Fibroblast of lung (primary cell): ENCODE measurements around the gene APOA5. TPM values are rescaled to one million over a fixed set of nuclear protein-coding genes. Genes with fewer than 3 reads are reported as not detected.

Experiments
- DNase-seq, 2 donors: peaks; one replicate each; pipeline versions ENCODE4 v3.0.0 to v3.0.0-alpha.2; 2010; ENCODE audit warnings: low read depth in 2 of 2
- H2AFZ ChIP-seq: 2 replicates; pipeline ENCODE4 v1.5.1; 2012; ENCODE audit warnings: low read length, control low read depth, inconsistent platforms
- H3K27ac ChIP-seq: 2 replicates; pipeline ENCODE4 v1.5.1; 2011; ENCODE audit warnings: low read length, control low read depth; ENCODE audit not compliant: insufficient read depth
- H3K27me3 ChIP-seq: 2 replicates; pipeline ENCODE4 v1.5.1; 2011; ENCODE audit warnings: mild to moderate bottlenecking, low read length; ENCODE audit not compliant: control insufficient read depth, insufficient read depth
- H3K36me3 ChIP-seq: 2 replicates; pipeline ENCODE4 v1.5.1; 2011; ENCODE audit warnings: low read length; ENCODE audit not compliant: control insufficient read depth, insufficient read depth
- H3K4me1 ChIP-seq: 2 replicates; pipeline ENCODE4 v1.5.1; 2011; ENCODE audit warnings: low read length; ENCODE audit not compliant: control insufficient read depth, insufficient read depth; ENCODE audit errors: extremely low read depth
- H3K4me2 ChIP-seq: 2 replicates; pipeline ENCODE4 v1.5.1; 2011; ENCODE audit warnings: low read length, control low read depth; ENCODE audit not compliant: insufficient read depth; ENCODE audit errors: extremely low read depth
- H3K4me3 ChIP-seq, 4 experiments: fragments of 200-600 bp in 1 of 4; sonication (generic) in 1 of 4; replicated peaks in 1 of 4; 2 replicates each; pipeline ENCODE4 v1.5.1; 2011 to 2016; ENCODE audit warnings: low read length in 4 of 4, low read depth in 3 of 4, mild to moderate bottlenecking in 3 of 4, control low read depth in 2 of 4, inconsistent platforms in 1 of 4, mixed read lengths in 1 of 4; ENCODE audit not compliant: insufficient read depth in 1 of 4; ENCODE audit errors: control extremely low read depth in 1 of 4
- H3K79me2 ChIP-seq: 2 replicates; pipeline ENCODE4 v1.5.1; 2012; ENCODE audit warnings: mild to moderate bottlenecking, low read length, inconsistent platforms; ENCODE audit not compliant: control insufficient read depth, insufficient read depth
- H3K9ac ChIP-seq: 2 replicates; pipeline ENCODE4 v1.5.1; 2011; ENCODE audit warnings: mild to moderate bottlenecking, low read length, control low read depth; ENCODE audit not compliant: insufficient read depth
- H3K9me3 ChIP-seq: 2 replicates; pipeline ENCODE4 v1.5.1; 2012; ENCODE audit warnings: low read depth, low read length; ENCODE audit not compliant: control insufficient read depth, insufficient read depth
- H4K20me1 ChIP-seq: 2 replicates; pipeline ENCODE4 v1.5.1; 2011; ENCODE audit warnings: low read length; ENCODE audit not compliant: control insufficient read depth, insufficient read depth; ENCODE audit errors: extremely low read depth
- CTCF ChIP-seq, 2 donors: IDR thresholded peaks in 1 of 2; conservative IDR thresholded peaks in 1 of 2; 1 replicate in 1 of 2; 2 replicates in 1 of 2; pipeline ENCODE4 v1.5.1; 2011 to 2012; ENCODE audit warnings: low read length in 2 of 2, control low read depth in 1 of 2, inconsistent platforms in 1 of 2, low read depth in 1 of 2, mild to moderate bottlenecking in 1 of 2
- EZH2 ChIP-seq: IDR thresholded peaks from 2 replicates; pipeline ENCODE4 v1.5.1; 2012; ENCODE audit warnings: low read length, control low read depth, mild to moderate bottlenecking; ENCODE audit errors: missing control alignments
- polyA plus RNA-seq, 2 donors: library from polyadenylated mRNA; depleted of rRNA in 1 of 2; stranded (reverse) in 1 of 2; unstranded in 1 of 2; fragments of >200 nt; gene quantifications; 2 replicates each; pipeline ENCODE4 v1.2.1, GENCODE V29; 2011 to 2012; ENCODE audit warnings: missing spikeins in 1 of 2
- total RNA-seq: library from RNA; depleted of rRNA; stranded (reverse); fragments of >200 nt; gene quantifications from 2 replicates; pipeline ENCODE4 v1.2.1, GENCODE V29; 2014

Gene APOA5
- total and polyA plus RNA-seq, 2 donors (not counting 1 experiment from before 2014, with no cell fraction given) = not detected

GRCh38 chr11:116812109-116812508 is 20.4 kb upstream of the APOA5 start:
- Histone ChIP-seq H3K27ac (no peak overlapping the region), H3K36me3 (no peaks in the 10 kb centered on the region), H3K9ac (no peak overlapping the region), H2AFZ (no peak overlapping the region), H3K4me1 (no peaks in the 10 kb centered on the region), H3K4me3 (no peak overlapping the region), H3K9me3 (no peaks in the 10 kb centered on the region), H4K20me1 (no peaks in the 10 kb centered on the region), H3K4me2 (no peak overlapping the region), H3K27me3 (peaks cover 4% of the 10 kb centered on the region), H3K79me2 (no peaks in the 10 kb centered on the region)
- DNase-seq = no peak
- TF ChIP-seq CTCF (conservative IDR thresholded peaks at IDR 0.05 in 1 of 2, IDR thresholded peaks at IDR 0.05 in 1 of 2; ENCODE audit: low read depth in 1 of 2, low read length in 2 of 2) = no peak
- TF ChIP-seq EZH2 = no peak

GRCh38 chr11:116811194-116811593 is 19.5 kb upstream of the APOA5 start:
- Histone ChIP-seq H3K9me3 (no peaks in the 10 kb centered on the region), H4K20me1 (no peaks in the 10 kb centered on the region)

More at GRCh38 chr11:116811194-116811593, 19.5 kb upstream of the APOA5 start:
- Histone ChIP-seq H3K27me3 (peaks cover 4% of the 10 kb centered on the region), H3K79me2 (no peaks in the 10 kb centered on the region), H3K27ac (no peak overlapping the region), H3K9ac (no peak overlapping the region), H3K4me2 (no peak overlapping the region), H3K4me3 (no peak overlapping the region), H3K4me1 (no peaks in the 10 kb centered on the region), H3K36me3 (no peaks in the 10 kb centered on the region), H2AFZ (no peak overlapping the region)
- DNase-seq = no peak
- TF ChIP-seq EZH2 (no peak), CTCF (conservative IDR thresholded peaks at IDR 0.05 in 1 of 2, IDR thresholded peaks at IDR 0.05 in 1 of 2; ENCODE audit: low read depth in 1 of 2, low read length in 2 of 2) (no peak)
